Breast epithelium (tissue), 3 donors: ENCODE results near the gene ZC3H15.

Source experiments
- POLR2A ChIP-seq: fragments of 450-650 bp; IDR thresholded peaks from one replicate; pipeline ENCODE4 v1.6.1; 2016; ENCODE audit warnings: antibody characterized with exemption, mild to moderate bottlenecking, moderate library complexity
- POLR2AphosphoS5 ChIP-seq, 3 donors: sonication (generic); formaldehyde crosslinking; IDR thresholded peaks; one replicate each; pipeline ENCODE4 v1.6.1; 2017; ENCODE audit warnings: antibody characterized with exemption in 3 of 3
- TF ChIP-seq, protein P1 (sequence below), 3 donors: fragments of 450-650 bp; IDR thresholded peaks; one replicate each; pipeline ENCODE4 v1.5.1; 2016 to 2017; ENCODE audit warnings: antibody characterized with exemption in 3 of 3, mild to moderate bottlenecking in 3 of 3, moderate library complexity in 3 of 3

DNA sequence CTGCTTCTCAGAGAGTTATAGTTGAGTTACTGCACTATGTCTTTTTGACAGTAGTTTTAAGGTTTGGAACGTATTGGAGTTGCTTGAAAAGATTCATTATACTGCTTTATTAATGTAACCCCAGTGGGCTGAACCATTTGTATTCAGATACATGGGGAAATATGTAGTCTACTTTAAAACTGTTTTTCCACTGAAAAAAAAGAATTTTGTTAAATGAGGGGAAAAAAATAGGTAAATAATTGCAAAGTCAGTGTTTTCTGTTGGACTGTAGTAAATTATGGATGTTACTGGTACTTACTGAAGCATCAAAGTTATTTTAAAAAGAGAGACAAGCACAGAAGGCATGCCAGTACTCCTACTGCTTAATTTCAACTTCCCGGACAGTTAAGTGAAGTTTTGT, 36.4 kb downstream of the ZC3H15 start:
- TF ChIP-seq POLR2A (no peak), POLR2AphosphoS5 (IDR thresholded peaks at IDR 0.05) (no peak)
- TF ChIP-seq, protein P1, sequence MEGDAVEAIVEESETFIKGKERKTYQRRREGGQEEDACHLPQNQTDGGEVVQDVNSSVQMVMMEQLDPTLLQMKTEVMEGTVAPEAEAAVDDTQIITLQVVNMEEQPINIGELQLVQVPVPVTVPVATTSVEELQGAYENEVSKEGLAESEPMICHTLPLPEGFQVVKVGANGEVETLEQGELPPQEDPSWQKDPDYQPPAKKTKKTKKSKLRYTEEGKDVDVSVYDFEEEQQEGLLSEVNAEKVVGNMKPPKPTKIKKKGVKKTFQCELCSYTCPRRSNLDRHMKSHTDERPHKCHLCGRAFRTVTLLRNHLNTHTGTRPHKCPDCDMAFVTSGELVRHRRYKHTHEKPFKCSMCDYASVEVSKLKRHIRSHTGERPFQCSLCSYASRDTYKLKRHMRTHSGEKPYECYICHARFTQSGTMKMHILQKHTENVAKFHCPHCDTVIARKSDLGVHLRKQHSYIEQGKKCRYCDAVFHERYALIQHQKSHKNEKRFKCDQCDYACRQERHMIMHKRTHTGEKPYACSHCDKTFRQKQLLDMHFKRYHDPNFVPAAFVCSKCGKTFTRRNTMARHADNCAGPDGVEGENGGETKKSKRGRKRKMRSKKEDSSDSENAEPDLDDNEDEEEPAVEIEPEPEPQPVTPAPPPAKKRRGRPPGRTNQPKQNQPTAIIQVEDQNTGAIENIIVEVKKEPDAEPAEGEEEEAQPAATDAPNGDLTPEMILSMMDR (IDR thresholded peaks at IDR 0.05), result no peak
